ENCODE measurements around the gene ATN1. TPM values are rescaled to one million over a fixed set of nuclear protein-coding genes. Genes with fewer than 3 reads are reported as not detected.

The ATN1 gene
- total RNA-seq, 2 donors from 2014 or later = 34.0 to 62.3 TPM

- Mint-ChIP-seq H3K4me1 (peaks cover 52% of the 10 kb centered on the region), H3K27me3 (no peaks in the 10 kb centered on the region), H3K9me3 (no peaks in the 10 kb centered on the region), H3K36me3 (ENCODE audit: low read depth) (peaks cover 86% of the 10 kb centered on the region), H3K27ac (peak overlapping the region; percentile 95), H3K4me3 (peak overlapping the region; percentile 87)
- peak; percentile 40 for ATAC-seq (replicated peaks)
Measured at GRCh38 chr12:6960593-6961277, 33.0 kb downstream of the ATN1 start.

- Mint-ChIP-seq H3K4me1 (peaks cover 47% of the 10 kb centered on the region), H3K27ac (peak overlapping the region; percentile 95), H3K4me3 (peak overlapping the region; percentile 87), H3K27me3 (no peaks in the 10 kb centered on the region), H3K36me3 (ENCODE audit: low read depth) (peaks cover 86% of the 10 kb centered on the region), H3K9me3 (no peaks in the 10 kb centered on the region)
- ATAC-seq (replicated peaks) = peak; percentile 79
Measured at GRCh38 chr12:6961278-6961694, 33.5 kb downstream of the ATN1 start.

- H3K27ac Mint-ChIP-seq = peak overlapping the region; percentile 95
- no peaks in the 10 kb centered on the region for H3K27me3 Mint-ChIP-seq
- H3K4me1 Mint-ChIP-seq = peaks cover 42% of the 10 kb centered on the region
- H3K36me3 Mint-ChIP-seq (ENCODE audit: low read depth) = peaks cover 86% of the 10 kb centered on the region
- H3K4me3 Mint-ChIP-seq = peak overlapping the region; percentile 87
- ATAC-seq (replicated peaks) = peak; percentile 29
- no peaks in the 10 kb centered on the region for H3K9me3 Mint-ChIP-seq
Measured at GRCh38 chr12:6961695-6962284, 34.0 kb downstream of the ATN1 start.

- peak overlapping the region; percentile 95 for H3K27ac Mint-ChIP-seq
- no peaks in the 10 kb centered on the region for H3K27me3 Mint-ChIP-seq
- H3K9me3 Mint-ChIP-seq = no peaks in the 10 kb centered on the region
- H3K36me3 Mint-ChIP-seq (ENCODE audit: low read depth) = peaks cover 86% of the 10 kb centered on the region
- H3K4me1 Mint-ChIP-seq = peaks cover 36% of the 10 kb centered on the region
- H3K4me3 Mint-ChIP-seq = peak overlapping the region; percentile 87
- no peak for ATAC-seq (replicated peaks)
Measured at GRCh38 chr12:6962285-6963015, 34.7 kb downstream of the ATN1 start.

- Mint-ChIP-seq H3K27ac (no peak overlapping the region), H3K9me3 (no peaks in the 10 kb centered on the region), H3K27me3 (no peaks in the 10 kb centered on the region), H3K4me3 (peak overlapping the region; percentile 87), H3K4me1 (peaks cover 35% of the 10 kb centered on the region), H3K36me3 (ENCODE audit: low read depth) (peaks cover 86% of the 10 kb centered on the region)
- no peak for ATAC-seq (replicated peaks)
Measured at GRCh38 chr12:6963016-6963731, 35.4 kb downstream of the ATN1 start.

GRCh38 chr12:6963791-6964413 lies 36.1 kb downstream of the ATN1 start:
- no peak for ATAC-seq (replicated peaks)
- peaks cover 31% of the 10 kb centered on the region for H3K4me1 Mint-ChIP-seq
- H3K27ac Mint-ChIP-seq = no peak overlapping the region
- H3K27me3 Mint-ChIP-seq = no peaks in the 10 kb centered on the region
- peaks cover 86% of the 10 kb centered on the region for H3K36me3 Mint-ChIP-seq (ENCODE audit: low read depth)
- H3K9me3 Mint-ChIP-seq = no peaks in the 10 kb centered on the region
- H3K4me3 Mint-ChIP-seq = no peak overlapping the region

- no peaks in the 10 kb centered on the region for H3K27me3 Mint-ChIP-seq
- no peaks in the 10 kb centered on the region for H3K9me3 Mint-ChIP-seq
- no peak for ATAC-seq (replicated peaks)
- H3K36me3 Mint-ChIP-seq (ENCODE audit: low read depth) = peaks cover 86% of the 10 kb centered on the region
- peak overlapping the region; percentile 84 for H3K27ac Mint-ChIP-seq
- peaks cover 29% of the 10 kb centered on the region for H3K4me1 Mint-ChIP-seq
- peak overlapping the region; percentile 51 for H3K4me3 Mint-ChIP-seq
Measured at GRCh38 chr12:6964605-6965025, 36.9 kb downstream of the ATN1 start.

- Mint-ChIP-seq H3K27ac (peak overlapping the region; percentile 84), H3K4me1 (peaks cover 28% of the 10 kb centered on the region), H3K4me3 (peak overlapping the region; percentile 51), H3K27me3 (no peaks in the 10 kb centered on the region), H3K9me3 (no peaks in the 10 kb centered on the region), H3K36me3 (ENCODE audit: low read depth) (peaks cover 86% of the 10 kb centered on the region)
- peak; percentile 45 for ATAC-seq (replicated peaks)
Measured at GRCh38 chr12:6965026-6965661, 37.4 kb downstream of the ATN1 start.

- no peaks in the 10 kb centered on the region for H3K27me3 Mint-ChIP-seq
- H3K4me3 Mint-ChIP-seq = peak overlapping the region; percentile 51
- ATAC-seq (replicated peaks) = no peak
- peaks cover 86% of the 10 kb centered on the region for H3K36me3 Mint-ChIP-seq (ENCODE audit: low read depth)
- H3K9me3 Mint-ChIP-seq = no peaks in the 10 kb centered on the region
- H3K27ac Mint-ChIP-seq = peak overlapping the region; percentile 84
- peaks cover 28% of the 10 kb centered on the region for H3K4me1 Mint-ChIP-seq
Measured at GRCh38 chr12:6965714-6966113, 38.0 kb downstream of the ATN1 start.

GRCh38 chr12:6966351-6966750 lies 38.6 kb downstream of the ATN1 start:
- Mint-ChIP-seq H3K4me3 (peak overlapping the region; percentile 51), H3K27me3 (no peaks in the 10 kb centered on the region), H3K4me1 (peaks cover 25% of the 10 kb centered on the region), H3K9me3 (no peaks in the 10 kb centered on the region), H3K36me3 (ENCODE audit: low read depth) (peaks cover 84% of the 10 kb centered on the region), H3K27ac (peak overlapping the region; percentile 84)
- no peak for ATAC-seq (replicated peaks)

GRCh38 chr12:6967651-6968100 lies 39.9 kb downstream of the ATN1 start:
- peaks cover 88% of the 10 kb centered on the region for H3K36me3 Mint-ChIP-seq (ENCODE audit: low read depth)

GRCh38 chr12:6968426-6968825 lies 40.7 kb downstream of the ATN1 start:
- H3K9me3 Mint-ChIP-seq = no peaks in the 10 kb centered on the region
- no peaks in the 10 kb centered on the region for H3K27me3 Mint-ChIP-seq
- peaks cover 95% of the 10 kb centered on the region for H3K36me3 Mint-ChIP-seq (ENCODE audit: low read depth)
- H3K4me3 Mint-ChIP-seq = peak overlapping the region; percentile 93
- peaks cover 24% of the 10 kb centered on the region for H3K4me1 Mint-ChIP-seq
- ATAC-seq (replicated peaks) = no peak
- H3K27ac Mint-ChIP-seq = peak overlapping the region; percentile 96

More at GRCh38 chr12:6967651-6968100, 39.9 kb downstream of the ATN1 start:
- H3K27me3 Mint-ChIP-seq = no peaks in the 10 kb centered on the region
- no peaks in the 10 kb centered on the region for H3K9me3 Mint-ChIP-seq
- no peak overlapping the region for H3K4me3 Mint-ChIP-seq
- ATAC-seq (replicated peaks) = no peak
- H3K4me1 Mint-ChIP-seq = peaks cover 24% of the 10 kb centered on the region
- no peak overlapping the region for H3K27ac Mint-ChIP-seq

GRCh38 chr12:6970096-6970527 lies 42.4 kb downstream of the ATN1 start:
- peaks cover 24% of the 10 kb centered on the region for H3K4me1 Mint-ChIP-seq

More at GRCh38 chr12:6970096-6970527, 42.4 kb downstream of the ATN1 start:
- peak; percentile 3 for ATAC-seq (replicated peaks)
- no peaks in the 10 kb centered on the region for H3K9me3 Mint-ChIP-seq
- H3K36me3 Mint-ChIP-seq (ENCODE audit: low read depth) = peaks cover 98% of the 10 kb centered on the region
- H3K27ac Mint-ChIP-seq = peak overlapping the region; percentile 96
- H3K4me3 Mint-ChIP-seq = peak overlapping the region; percentile 93
- no peaks in the 10 kb centered on the region for H3K27me3 Mint-ChIP-seq

All from activated T-helper 17 cell treated with anti-CD3 and anti-CD28 coated beads, Interleukin-2, amount 50 U/mL, for 72 hours (primary cell).